ENCODE measurements around the gene SMCO4. TPM values are rescaled to one million over a fixed set of nuclear protein-coding genes. Genes with fewer than 3 reads are reported as not detected.

Gene SMCO4
- total and polyA plus RNA-seq, 2 donors (not counting 1 experiment from before 2014, with no cell fraction given): 3.6 to 5.1 TPM

DNA sequence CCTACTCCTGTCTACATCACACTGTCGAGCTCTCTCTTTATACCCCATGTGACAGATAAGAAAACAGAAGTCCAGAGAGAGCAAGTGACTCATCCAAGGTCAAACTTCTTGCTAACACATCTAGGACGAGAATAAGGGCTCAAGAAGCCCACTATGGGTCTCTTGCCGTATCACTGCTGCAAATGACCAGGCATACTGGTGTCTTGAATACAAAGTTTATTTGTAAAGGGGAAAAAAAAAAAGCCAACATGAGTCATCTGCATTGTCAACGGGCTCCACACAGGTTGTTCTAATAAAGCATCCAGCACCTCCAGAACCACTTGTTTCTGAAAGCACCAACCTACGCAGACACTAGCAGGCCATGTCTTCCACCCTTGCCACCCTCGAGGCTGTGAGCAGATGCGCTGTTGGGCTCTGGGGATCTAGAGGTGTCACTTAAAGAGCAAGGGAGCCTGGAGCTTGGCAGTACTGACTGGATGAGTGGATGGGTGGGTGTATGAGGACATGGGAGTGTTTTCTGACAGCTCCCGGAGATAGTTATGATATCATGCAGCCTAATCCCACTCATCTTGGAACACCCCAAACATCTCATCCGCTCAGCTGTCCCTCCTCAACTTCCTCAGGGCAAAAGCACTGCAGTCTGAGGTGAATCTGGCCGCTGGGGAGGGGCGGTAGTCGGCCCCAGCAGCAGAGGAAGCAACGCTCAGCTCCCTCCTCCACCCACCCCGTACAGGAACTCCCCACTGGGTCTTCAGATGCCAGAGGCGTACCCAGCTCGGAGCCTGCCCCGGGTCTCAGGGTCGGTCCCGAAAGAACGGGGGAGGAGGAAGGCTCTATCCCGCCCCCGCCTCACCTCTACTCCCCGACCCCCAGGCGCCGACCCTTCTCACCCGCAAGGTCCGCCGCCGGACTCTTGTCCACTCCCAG is 1.0 kb downstream of the SMCO4 start:
- H3K9ac ChIP-seq (ENCODE audit: low read length): peak overlapping the region; percentile 77
- no peaks in the 10 kb centered on the region for H3K9me3 Mint-ChIP-seq (ENCODE audit: insufficient read depth)
- no peaks in the 10 kb centered on the region for H3K36me3 ChIP-seq (replicated peaks in 1 of 2; ENCODE audit: control extremely low read depth in 1 of 2, control insufficient read depth in 1 of 2, extremely low read depth in 1 of 2, insufficient read depth in 2 of 2, low read length in 1 of 2)
- peaks cover 8 to 14% of the 10 kb centered on the region in 2 donors for H3K4me1 ChIP-seq (ENCODE audit: control insufficient read depth in 2 of 2, insufficient read depth in 2 of 2, low read length in 2 of 2)
- H3K27ac ChIP-seq (ENCODE audit: low read length in 2 of 2): peak overlapping the region in 1 of 2 donors; percentile 15
- peak overlapping the region; percentile 61 for H3K27ac Mint-ChIP-seq
- TF ChIP-seq, protein P1, sequence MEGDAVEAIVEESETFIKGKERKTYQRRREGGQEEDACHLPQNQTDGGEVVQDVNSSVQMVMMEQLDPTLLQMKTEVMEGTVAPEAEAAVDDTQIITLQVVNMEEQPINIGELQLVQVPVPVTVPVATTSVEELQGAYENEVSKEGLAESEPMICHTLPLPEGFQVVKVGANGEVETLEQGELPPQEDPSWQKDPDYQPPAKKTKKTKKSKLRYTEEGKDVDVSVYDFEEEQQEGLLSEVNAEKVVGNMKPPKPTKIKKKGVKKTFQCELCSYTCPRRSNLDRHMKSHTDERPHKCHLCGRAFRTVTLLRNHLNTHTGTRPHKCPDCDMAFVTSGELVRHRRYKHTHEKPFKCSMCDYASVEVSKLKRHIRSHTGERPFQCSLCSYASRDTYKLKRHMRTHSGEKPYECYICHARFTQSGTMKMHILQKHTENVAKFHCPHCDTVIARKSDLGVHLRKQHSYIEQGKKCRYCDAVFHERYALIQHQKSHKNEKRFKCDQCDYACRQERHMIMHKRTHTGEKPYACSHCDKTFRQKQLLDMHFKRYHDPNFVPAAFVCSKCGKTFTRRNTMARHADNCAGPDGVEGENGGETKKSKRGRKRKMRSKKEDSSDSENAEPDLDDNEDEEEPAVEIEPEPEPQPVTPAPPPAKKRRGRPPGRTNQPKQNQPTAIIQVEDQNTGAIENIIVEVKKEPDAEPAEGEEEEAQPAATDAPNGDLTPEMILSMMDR (IDR thresholded peaks at IDR 0.05): no peak
- TF ChIP-seq EZH2 (IDR thresholded peaks at IDR 0.05; ENCODE audit: borderline replicate concordance, insufficient read depth, low read depth, low read length, poor library complexity, severe bottlenecking): no peak
- H3K4me3 ChIP-seq (ENCODE audit: control extremely low read depth in 1 of 5, extremely low read depth in 1 of 5, insufficient read depth in 1 of 5, low read depth in 2 of 5, low read length in 4 of 5): peak overlapping the region; percentile 21 to 78 (median 62)
- H3K9me3 ChIP-seq (ENCODE audit: control extremely low read depth in 1 of 3, control insufficient read depth in 2 of 3, insufficient read depth in 1 of 3, low read length in 2 of 3): no peaks in the 10 kb centered on the region
- no peaks in the 10 kb centered on the region for H4K20me1 ChIP-seq (ENCODE audit: control insufficient read depth, insufficient read depth, low read length, poor library complexity, severe bottlenecking)
- peak overlapping the region; percentile 95 for H3K4me2 ChIP-seq (replicated peaks; ENCODE audit: low read depth, low read length, poor library complexity, severe bottlenecking)
- peaks cover 17% of the 10 kb centered on the region for H3K4me1 Mint-ChIP-seq
- peak; percentile 63 for DNase-seq
- H2AFZ ChIP-seq (ENCODE audit: insufficient read depth, low read depth, low read length, poor library complexity, severe bottlenecking): peak overlapping the region; percentile 83
- H3K4me3 Mint-ChIP-seq: peak overlapping the region; percentile 90
- intact Hi-C loops (cut with micrococcal nuclease): loop anchor here (5.0 kb wide), 1 partner anchor 110 kb away; no protein-coding TSS in a partner anchor
- POLR2A ChIA-PET: no interaction called here
- peak; percentile 69 for ATAC-seq (ENCODE audit: low read depth)
- H3K27me3 Mint-ChIP-seq: peaks cover 11% of the 10 kb centered on the region
- peaks cover 0 to 7% (median 0%) of the 10 kb centered on the region in 4 experiments for H3K27me3 ChIP-seq (replicated peaks in 1 of 4; ENCODE audit: control extremely low read depth in 1 of 4, control insufficient read depth in 3 of 4, insufficient read depth in 4 of 4, low read length in 3 of 4)
- CTCF ChIA-PET: interaction anchor here (0.7 to 2.6 kb wide), 5 partner anchors 15 to 307 kb away, joined by 3 to 23 read pairs (median 4); no protein-coding TSS in a partner anchor
- H3K79me2 ChIP-seq (ENCODE audit: control insufficient read depth, insufficient read depth, low read length): no peaks in the 10 kb centered on the region
- 7% methylated on average over 21 of the region's 29 CpGs for WGBS (ENCODE audit: insufficient coverage)
